IMR-90 (cell line): Measurements from ENCODE around the gene MACC1. TPM values are rescaled to one million over a fixed set of nuclear protein-coding genes. Genes with fewer than 3 reads are reported as not detected.

ENCODE experiments used
- ATAC-seq: fragments of 200-7000 bp; cut with Tn5 transposase; 2 replicates; pipeline ENCODE4 v1.9.1; 2020; ENCODE audit warnings: low read depth, mild to moderate bottlenecking, moderate library complexity
- BruUV-seq: library from RNA; stranded (reverse); fragments of 400-500 nt; replicated peaks from 2 replicates; lab custom pipeline; 2021; lab: Mats Ljungman, UMichigan
- CTCF ChIA-PET: fragments of 300-600 bp; formaldehyde crosslinking; extraction: SDS; loops from one replicate; lab custom pipeline; 2021; ENCODE audit warnings: antibody characterized with exemption; lab: Yijun Ruan, JAX
- POLR2A ChIA-PET: fragments of 300-600 bp; sonication (Branson Sonifier 250); formaldehyde crosslinking; loops from one replicate; lab custom pipeline; 2022; ENCODE audit warnings: antibody characterized with exemption; ENCODE audit not compliant: unreplicated experiment; lab: Charles Lee
- DNase-seq: peaks from one replicate; pipeline ENCODE4 v3.0.0; 2013
- H2AFZ ChIP-seq: replicated peaks from 2 replicates; pipeline ENCODE3; 2013; ENCODE audit warnings: low read length, mild to moderate bottlenecking; ENCODE audit not compliant: poor library complexity
- H2AK5ac ChIP-seq: 2 replicates; pipeline ENCODE4 v1.6.1; 2013; ENCODE audit warnings: low read depth, low read length, inconsistent platforms
- H2AK9ac ChIP-seq: replicated peaks from 2 replicates; pipeline ENCODE3; 2013; ENCODE audit warnings: mild to moderate bottlenecking, low read depth, low read length, moderate library complexity; ENCODE audit not compliant: poor library complexity
- H2BK120ac ChIP-seq: 2 replicates; pipeline ENCODE4 v1.6.1; 2013; ENCODE audit warnings: low read depth, low read length, inconsistent platforms
- H2BK15ac ChIP-seq: 3 replicates; pipeline ENCODE4 v1.6.1; 2013; ENCODE audit warnings: low read depth, low read length, inconsistent platforms
- H2BK20ac ChIP-seq: 2 replicates; pipeline ENCODE4 v1.6.1; 2013; ENCODE audit warnings: low read depth, mild to moderate bottlenecking, inconsistent platforms, low read length, moderate library complexity
- H2BK5ac ChIP-seq: 2 replicates; pipeline ENCODE4 v1.6.1; 2013; ENCODE audit warnings: mild to moderate bottlenecking, low read depth, low read length, inconsistent platforms; ENCODE audit not compliant: poor library complexity, severe bottlenecking
- H3K14ac ChIP-seq: replicated peaks from 2 replicates; pipeline ENCODE4 v1.6.1; 2013; ENCODE audit warnings: low read depth, low read length, inconsistent platforms
- H3K18ac ChIP-seq: 2 replicates; pipeline ENCODE4 v1.6.1; 2013; ENCODE audit warnings: low read depth, low read length, control low read depth
- H3K23ac ChIP-seq: 2 replicates; pipeline ENCODE4 v1.6.1; 2013; ENCODE audit warnings: low read depth, low read length, inconsistent platforms
- H3K27ac ChIP-seq: 2 replicates; pipeline ENCODE4 v1.5.1; 2013; ENCODE audit warnings: mild to moderate bottlenecking, control low read depth, low read length; ENCODE audit not compliant: insufficient read depth
- H3K27me3 ChIP-seq: 2 replicates; pipeline ENCODE4 v1.6.1; 2013; ENCODE audit warnings: low read length; ENCODE audit not compliant: control insufficient read depth, insufficient read depth
- H3K36me3 ChIP-seq: 2 replicates; pipeline ENCODE4 v1.6.1; 2013; ENCODE audit warnings: low read length, mixed read lengths; ENCODE audit not compliant: control insufficient read depth, insufficient read depth
- H3K4ac ChIP-seq: 2 replicates; pipeline ENCODE4 v1.6.1; 2013; ENCODE audit warnings: low read depth, low read length, inconsistent platforms
- H3K4me1 ChIP-seq: 2 replicates; pipeline ENCODE4 v1.6.1; 2013; ENCODE audit warnings: low read length, mixed read lengths; ENCODE audit not compliant: control insufficient read depth, insufficient read depth
- H3K4me2 ChIP-seq: 2 replicates; pipeline ENCODE4 v1.6.1; 2013; ENCODE audit warnings: low read depth, mild to moderate bottlenecking, control low read depth, low read length, moderate library complexity
- H3K4me3 ChIP-seq: 2 replicates; pipeline ENCODE4 v1.5.1; 2013; ENCODE audit warnings: low read depth, mild to moderate bottlenecking, control low read depth, low read length, moderate library complexity; ENCODE audit not compliant: insufficient read depth
- H3K56ac ChIP-seq: 2 replicates; pipeline ENCODE4 v1.6.1; 2013; ENCODE audit warnings: low read length, inconsistent platforms; ENCODE audit not compliant: insufficient read depth; ENCODE audit errors: extremely low read depth
- H3K79me1 ChIP-seq, 2 experiments: 2 replicates each; pipeline ENCODE4 v1.6.1; 2013; ENCODE audit warnings: low read length in 2 of 2, inconsistent platforms in 1 of 2, low read depth in 1 of 2
- H3K9ac ChIP-seq: 2 replicates; pipeline ENCODE4 v1.6.1; 2013; ENCODE audit warnings: low read depth, low read length, control low read depth
- H3K9me1 ChIP-seq: 2 replicates; pipeline ENCODE4 v1.6.1; 2013; ENCODE audit warnings: low read length, inconsistent platforms; ENCODE audit not compliant: insufficient read depth
- H3K9me3 ChIP-seq: 2 replicates; pipeline ENCODE4 v1.6.1; 2013; ENCODE audit warnings: low read length; ENCODE audit not compliant: control insufficient read depth, insufficient read depth
- H4K20me1 ChIP-seq: 2 replicates; pipeline ENCODE4 v1.6.1; 2013; ENCODE audit warnings: low read length, inconsistent platforms; ENCODE audit not compliant: insufficient read depth
- H4K5ac ChIP-seq: 2 replicates; pipeline ENCODE4 v1.6.1; 2013; ENCODE audit warnings: mild to moderate bottlenecking, low read depth, low read length, control low read depth
- H4K8ac ChIP-seq, 2 experiments: 2 replicates each; pipeline ENCODE4 v1.6.1; 2013; ENCODE audit warnings: low read depth in 2 of 2, low read length in 2 of 2, control low read depth in 1 of 2, inconsistent platforms in 1 of 2
- H4K91ac ChIP-seq: 2 replicates; pipeline ENCODE4 v1.6.1; 2013; ENCODE audit warnings: low read depth, low read length, inconsistent platforms; ENCODE audit not compliant: insufficient read depth
- MXI1 ChIP-seq: IDR thresholded peaks from 2 replicates; pipeline ENCODE4 v1.6.1; 2012; ENCODE audit warnings: low read depth, mild to moderate bottlenecking, low read length, moderate library complexity, borderline replicate concordance
- RAD21 ChIP-seq: IDR thresholded peaks from 2 replicates; pipeline ENCODE4 v1.6.1; 2012; ENCODE audit warnings: low read length, improper control_type of control experiment
- WGBS, 2 experiments: methylation state at CpG; one replicate each; pipeline versions ENCODE4 v1.1.5 to v1.1.7; 2013; ENCODE audit warnings: missing lambda C conversion rate in 2 of 2; ENCODE audit not compliant: insufficient read length in 1 of 2; ENCODE audit errors: extremely low coverage in 2 of 2; 5-methylcytosine and 5-hydroxymethylcytosine counted together
- dilution Hi-C: fragments of 300-500 bp; cut with HindIII; formaldehyde crosslinking; loops from one replicate; pipeline ENCODE4 v1.14.3; 2018; ENCODE audit warnings: low sequenced_read_pairs; ENCODE audit not compliant: unreplicated experiment
- in situ Hi-C: fragments of 300-500 bp; cut with MboI; formaldehyde crosslinking; loops from 3 replicates; pipeline ENCODE4 v1.14.3; 2019; ENCODE audit warnings: low sequenced_read_pairs, inconsistent platforms, mixed read lengths
- intact Hi-C: fragments of 100-400 bp; cut with micrococcal nuclease; formaldehyde crosslinking; loops from 2 replicates; pipeline ENCODE4 v1.10.0; 2022
- polyA plus RNA-seq, 3 experiments: library from polyadenylated mRNA; depleted of rRNA; stranded (reverse); fragments of >200 nt; gene quantifications; 2 replicates each; pipeline ENCODE4 v1.2.3, GENCODE V29; 2012; ENCODE audit warnings: low replicate concordance in 1 of 3
- total RNA-seq: library from RNA; depleted of rRNA; stranded (reverse); fragments of >200 nt; gene quantifications from 2 replicates; pipeline ENCODE4 v1.2.3, GENCODE V29; 2012

Gene MACC1
- total and polyA plus RNA-seq, 2 of the 4 experiments (the other 2 are of a cell fraction), result under 0.01 TPM; not detected in 1

GRCh38 chr7:20159226-20159747 is 57.9 kb downstream of the MACC1 start:
- CTCF ChIA-PET, result no interaction called here
- H3K14ac ChIP-seq, result no peak overlapping the region
- no peaks in the 10 kb centered on the region for H3K4me1 ChIP-seq
- H3K4me2 ChIP-seq, result no peak overlapping the region
- dilution Hi-C loops, result no loop called here
- H2BK15ac ChIP-seq, result no peak overlapping the region
- no peak overlapping the region for H4K8ac ChIP-seq
- in situ Hi-C loops, result loop anchor here (25.0 kb wide), 2 partner anchors 397 to 428 kb away; partner anchors contain the start of gene TMEM196
- no peak overlapping the region for H2BK20ac ChIP-seq
- no peak overlapping the region for H3K4me3 ChIP-seq
- H2BK5ac ChIP-seq, result no peak overlapping the region
- H3K4ac ChIP-seq, result no peak overlapping the region
- POLR2A ChIA-PET, result no interaction called here
- H3K18ac ChIP-seq, result no peak overlapping the region
- 86% methylated on average over 4 of the region's 6 CpGs; no CpG with 5 or more reads in 1 of the 2 experiments for WGBS, 2 experiments
- H3K56ac ChIP-seq, result no peak overlapping the region
- no peak overlapping the region for H2AK9ac ChIP-seq
- H3K36me3 ChIP-seq, result no peaks in the 10 kb centered on the region
- no peak overlapping the region for H3K27ac ChIP-seq
- no peak overlapping the region for H2BK120ac ChIP-seq
- no peaks in the 10 kb centered on the region for H3K79me1 ChIP-seq
- no peak overlapping the region for H4K91ac ChIP-seq
- DNase-seq (no peak), ATAC-seq (no peak)
- H3K9ac ChIP-seq, result no peak overlapping the region
- BruUV-seq, result no TSS peak
- no peak overlapping the region for H4K5ac ChIP-seq
- no peaks in the 10 kb centered on the region for H3K9me3 ChIP-seq
- intact Hi-C loops, result no loop called here
- no peak overlapping the region for H2AFZ ChIP-seq
- no peaks in the 10 kb centered on the region for H3K9me1 ChIP-seq
- no peaks in the 10 kb centered on the region for H4K20me1 ChIP-seq
- H3K23ac ChIP-seq, result no peak overlapping the region
- TF ChIP-seq MXI1 (no peak), RAD21 (no peak)
- no peaks in the 10 kb centered on the region for H3K27me3 ChIP-seq
- H2AK5ac ChIP-seq, result no peak overlapping the region
